ENCODE data around the gene UCHL1. TPM values are rescaled to one million over a fixed set of nuclear protein-coding genes. Genes with fewer than 3 reads are reported as not detected.
A peak's percentile ranks its signal among the peaks of the same experiment; 100 is the strongest.

The UCHL1 gene
- total RNA-seq, 1 donor from 2014 or later: 807 TPM

GRCh38 chr4:41236032-41236431, 20.7 kb upstream of the UCHL1 start:
- TF ChIP-seq CTCF (IDR thresholded peaks at IDR 0.05): no peak
- Mint-ChIP-seq H3K4me3 (ENCODE audit: unreplicated experiment) (no peak overlapping the region), H3K27ac (ENCODE audit: unreplicated experiment) (no peak overlapping the region), H3K36me3 (ENCODE audit: low read depth) (no peaks in the 10 kb centered on the region), H3K27me3 (ENCODE audit: low read depth) (no peaks in the 10 kb centered on the region), H3K4me1 (ENCODE audit: low read depth) (no peaks in the 10 kb centered on the region), H3K9me3 (ENCODE audit: low read depth) (no peaks in the 10 kb centered on the region)
- DNase-seq (ENCODE audit: low spot score): no peak

- no peaks in the 10 kb centered on the region for H3K27me3 Mint-ChIP-seq (ENCODE audit: low read depth)
- H3K36me3 Mint-ChIP-seq (ENCODE audit: low read depth): no peaks in the 10 kb centered on the region
- no peak for DNase-seq (ENCODE audit: low spot score)
- H3K4me1 Mint-ChIP-seq (ENCODE audit: low read depth): no peaks in the 10 kb centered on the region
- no peak overlapping the region for H3K4me3 Mint-ChIP-seq (ENCODE audit: unreplicated experiment)
- H3K9me3 Mint-ChIP-seq (ENCODE audit: low read depth): no peaks in the 10 kb centered on the region
- no peak for TF ChIP-seq CTCF (IDR thresholded peaks at IDR 0.05)
- no peak overlapping the region for H3K27ac Mint-ChIP-seq (ENCODE audit: unreplicated experiment)
These were observed 20.2 kb upstream of the UCHL1 start for GRCh38 chr4:41236508-41236907.

GRCh38 chr4:41241919-41242318, 14.8 kb upstream of the UCHL1 start:
- no peaks in the 10 kb centered on the region for H3K4me1 Mint-ChIP-seq (ENCODE audit: low read depth)
- H3K4me3 Mint-ChIP-seq (ENCODE audit: unreplicated experiment): no peak overlapping the region
- H3K9me3 Mint-ChIP-seq (ENCODE audit: low read depth): no peaks in the 10 kb centered on the region
- no peaks in the 10 kb centered on the region for H3K36me3 Mint-ChIP-seq (ENCODE audit: low read depth)
- no peak overlapping the region for H3K27ac Mint-ChIP-seq (ENCODE audit: unreplicated experiment)
- DNase-seq (ENCODE audit: low spot score): no peak
- TF ChIP-seq CTCF (IDR thresholded peaks at IDR 0.05): no peak
- H3K27me3 Mint-ChIP-seq (ENCODE audit: low read depth): peaks cover 6% of the 10 kb centered on the region

- no peak for DNase-seq (ENCODE audit: low spot score)
- Mint-ChIP-seq H3K36me3 (ENCODE audit: low read depth) (no peaks in the 10 kb centered on the region), H3K4me1 (ENCODE audit: low read depth) (no peaks in the 10 kb centered on the region), H3K9me3 (ENCODE audit: low read depth) (no peaks in the 10 kb centered on the region), H3K27me3 (ENCODE audit: low read depth) (peaks cover 15% of the 10 kb centered on the region), H3K27ac (ENCODE audit: unreplicated experiment) (no peak overlapping the region), H3K4me3 (ENCODE audit: unreplicated experiment) (no peak overlapping the region)
- TF ChIP-seq CTCF (IDR thresholded peaks at IDR 0.05): no peak
These were observed 10.7 kb upstream of the UCHL1 start for GRCh38 chr4:41245983-41246382.

- Mint-ChIP-seq H3K27ac (ENCODE audit: unreplicated experiment) (peak overlapping the region; percentile 94), H3K27me3 (ENCODE audit: low read depth) (no peaks in the 10 kb centered on the region), H3K9me3 (ENCODE audit: low read depth) (no peaks in the 10 kb centered on the region), H3K4me3 (ENCODE audit: unreplicated experiment) (peak overlapping the region; percentile 76), H3K36me3 (ENCODE audit: low read depth) (peaks cover 13% of the 10 kb centered on the region), H3K4me1 (ENCODE audit: low read depth) (peaks cover 37% of the 10 kb centered on the region)
- peak; percentile 33 for TF ChIP-seq CTCF (IDR thresholded peaks at IDR 0.05)
- no peak for DNase-seq (ENCODE audit: low spot score)
These were observed 493 bp upstream of the UCHL1 start for GRCh38 chr4:41256131-41256739.
